OCI-LY3 (cell line): Measurements from ENCODE around the gene SLC20A1.

ENCODE experiments used
- CTCF ChIP-seq: fragments of 200-600, 300-600 bp; sonication (generic); IDR thresholded peaks from 2 replicates; pipeline ENCODE4 v1.5.1; 2014; ENCODE audit warnings: antibody characterized with exemption, low read length, low read depth
- EZH2phosphoT487 ChIP-seq: fragments of 200-600 bp; shearing (Covaris generic); IDR thresholded peaks from 2 replicates; pipeline ENCODE4 v1.6.1; 2018; ENCODE audit warnings: antibody characterized with exemption, mixed run types, low read depth

GRCh38 chr2:112666761-112667122 is 21.0 kb downstream of the SLC20A1 start:
- no peak for TF ChIP-seq CTCF
- TF ChIP-seq EZH2phosphoT487, result no peak
